NCI-H1417 (cell line): ENCODE results near the gene DNAJB2.
"Not testable (repeated sequence)": the region's sequence is repeated elsewhere in the genome, so short reads cannot be mapped to it uniquely, and the experiment has no call there.

Source experiments
- DNase-seq, 3 experiments: peaks; one replicate each; lab custom pipeline; 2025; lab: John Stamatoyannopoulos, UW

The DNAJB2 gene

GRCh38 chr2:219285373-219285735 is 6.2 kb downstream of the DNAJB2 start:
- DNase-seq = no peak

- DNase-seq = peak in 1 of 3 experiments; percentile 2
Observed at GRCh38 chr2:219285894-219286425, 6.8 kb downstream of the DNAJB2 start.

GRCh38 chr2:219286436-219287115 is 7.4 kb downstream of the DNAJB2 start:
- DNase-seq = no peak

- DNase-seq = not testable (repeated sequence)
Observed at GRCh38 chr2:219287116-219287440, 7.9 kb downstream of the DNAJB2 start.

GRCh38 chr2:219287580-219288265 is 8.6 kb downstream of the DNAJB2 start:
- DNase-seq = no peak

- DNase-seq = no peak
Observed at GRCh38 chr2:219289195-219289536, 10.0 kb downstream of the DNAJB2 start.

- no peak for DNase-seq
Observed at GRCh38 chr2:219289537-219290361, 10.6 kb downstream of the DNAJB2 start.

- no peak for DNase-seq
Observed at GRCh38 chr2:219290381-219291171, 11.4 kb downstream of the DNAJB2 start.

- no peak for DNase-seq
Observed at GRCh38 chr2:219291394-219291793, 12.2 kb downstream of the DNAJB2 start.

GRCh38 chr2:219291910-219292490 is 12.8 kb downstream of the DNAJB2 start:
- DNase-seq = no peak

GRCh38 chr2:219292616-219293015 is 13.4 kb downstream of the DNAJB2 start:
- DNase-seq = no peak

- no peak for DNase-seq
Observed at GRCh38 chr2:219293736-219294231, 14.6 kb downstream of the DNAJB2 start.

- peak; percentile 8 to 81 (median 14) for DNase-seq
Observed at GRCh38 chr2:219294356-219295351, 15.5 kb downstream of the DNAJB2 start.

- DNase-seq = no peak
Observed at GRCh38 chr2:219296142-219296541, 17.0 kb downstream of the DNAJB2 start.

- no peak for DNase-seq
Observed at GRCh38 chr2:219296631-219297391, 17.6 kb downstream of the DNAJB2 start.

GRCh38 chr2:219297766-219298456 is 18.7 kb downstream of the DNAJB2 start:
- DNase-seq = no peak

GRCh38 chr2:219298759-219299371 is 19.7 kb downstream of the DNAJB2 start:
- peak; percentile 48 to 76 (median 51) for DNase-seq

GRCh38 chr2:219299372-219299760 is 20.2 kb downstream of the DNAJB2 start:
- DNase-seq = no peak
